ENCODE measurements around the gene PPP1R9B.

The PPP1R9B gene

GRCh38 chr17:50137042-50137441, 13.4 kb downstream of the PPP1R9B start:
- DNase-seq (ENCODE audit: low read depth): no peak
- no peak for TF ChIP-seq CTCF (conservative IDR thresholded peaks at IDR 0.05; ENCODE audit: low read depth, low read length)
- no peak overlapping the region for H3K4me3 ChIP-seq (ENCODE audit: low read length)

- no peak for TF ChIP-seq CTCF (conservative IDR thresholded peaks at IDR 0.05; ENCODE audit: low read depth, low read length)
- no peak overlapping the region for H3K4me3 ChIP-seq (ENCODE audit: low read length)
- no peak for DNase-seq (ENCODE audit: low read depth)
These were observed 14.3 kb downstream of the PPP1R9B start for GRCh38 chr17:50136096-50136687.

- DNase-seq (ENCODE audit: low read depth): no peak
- H3K4me3 ChIP-seq (ENCODE audit: low read length): no peak overlapping the region
- TF ChIP-seq CTCF (conservative IDR thresholded peaks at IDR 0.05; ENCODE audit: low read depth, low read length): no peak
These were observed 15.0 kb downstream of the PPP1R9B start for GRCh38 chr17:50135316-50136095.

GRCh38 chr17:50134206-50135110, 16.0 kb downstream of the PPP1R9B start:
- no peak for DNase-seq (ENCODE audit: low read depth)
- no peak overlapping the region for H3K4me3 ChIP-seq (ENCODE audit: low read length)
- no peak for TF ChIP-seq CTCF (conservative IDR thresholded peaks at IDR 0.05; ENCODE audit: low read depth, low read length)

GRCh38 chr17:50133769-50134099, 16.7 kb downstream of the PPP1R9B start:
- no peak for TF ChIP-seq CTCF (conservative IDR thresholded peaks at IDR 0.05; ENCODE audit: low read depth, low read length)
- no peak overlapping the region for H3K4me3 ChIP-seq (ENCODE audit: low read length)
- no peak for DNase-seq (ENCODE audit: low read depth)

GRCh38 chr17:50133028-50133768, 17.3 kb downstream of the PPP1R9B start:
- DNase-seq (ENCODE audit: low read depth): no peak
- H3K4me3 ChIP-seq (ENCODE audit: low read length): no peak overlapping the region
- no peak for TF ChIP-seq CTCF (conservative IDR thresholded peaks at IDR 0.05; ENCODE audit: low read depth, low read length)

All from retinal pigment epithelial cell (primary cell).